Measurements from ENCODE around the gene ZNF431.

The ZNF431 gene

DNA sequence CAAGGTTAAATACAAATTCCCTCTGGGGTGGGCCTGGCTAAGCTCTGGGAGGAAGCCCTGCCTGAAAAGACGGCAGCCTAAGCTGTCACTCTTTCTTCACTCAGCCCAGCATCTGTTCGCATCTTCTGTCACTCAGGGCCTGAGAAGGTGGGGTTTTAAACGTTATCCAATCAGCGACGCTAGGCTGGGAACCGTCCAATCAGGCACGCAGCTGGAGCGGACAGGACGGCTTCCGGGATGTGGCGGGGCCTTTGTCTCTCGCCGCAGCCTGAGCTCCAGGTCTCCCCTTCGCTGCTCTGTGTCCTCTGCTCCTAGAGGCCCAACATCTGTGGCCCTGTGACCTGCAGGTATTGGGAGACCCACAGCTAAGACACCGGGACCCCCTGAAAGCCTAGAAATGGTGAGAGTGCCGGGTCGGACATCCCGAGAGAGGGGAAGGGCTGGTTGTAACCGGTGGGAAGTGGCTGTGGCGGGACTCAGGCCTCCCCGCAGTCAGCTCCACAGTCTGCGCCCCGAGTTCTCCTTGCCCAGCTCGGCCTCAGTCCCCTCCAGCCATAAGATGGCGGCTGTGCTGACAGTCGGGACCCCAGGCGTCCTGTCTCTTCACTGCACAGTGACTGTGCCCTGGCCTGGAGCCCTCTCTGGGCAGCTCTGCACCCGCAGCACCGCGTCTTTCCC is at the start of gene ZNF431:
Gene ZNF431, plus strand, starts transcription at position 254 of the 678 bp plus-strand sequence. Its CDS starts 144 bp downstream, at position 398.
- TF ChIP-seq, protein P1, sequence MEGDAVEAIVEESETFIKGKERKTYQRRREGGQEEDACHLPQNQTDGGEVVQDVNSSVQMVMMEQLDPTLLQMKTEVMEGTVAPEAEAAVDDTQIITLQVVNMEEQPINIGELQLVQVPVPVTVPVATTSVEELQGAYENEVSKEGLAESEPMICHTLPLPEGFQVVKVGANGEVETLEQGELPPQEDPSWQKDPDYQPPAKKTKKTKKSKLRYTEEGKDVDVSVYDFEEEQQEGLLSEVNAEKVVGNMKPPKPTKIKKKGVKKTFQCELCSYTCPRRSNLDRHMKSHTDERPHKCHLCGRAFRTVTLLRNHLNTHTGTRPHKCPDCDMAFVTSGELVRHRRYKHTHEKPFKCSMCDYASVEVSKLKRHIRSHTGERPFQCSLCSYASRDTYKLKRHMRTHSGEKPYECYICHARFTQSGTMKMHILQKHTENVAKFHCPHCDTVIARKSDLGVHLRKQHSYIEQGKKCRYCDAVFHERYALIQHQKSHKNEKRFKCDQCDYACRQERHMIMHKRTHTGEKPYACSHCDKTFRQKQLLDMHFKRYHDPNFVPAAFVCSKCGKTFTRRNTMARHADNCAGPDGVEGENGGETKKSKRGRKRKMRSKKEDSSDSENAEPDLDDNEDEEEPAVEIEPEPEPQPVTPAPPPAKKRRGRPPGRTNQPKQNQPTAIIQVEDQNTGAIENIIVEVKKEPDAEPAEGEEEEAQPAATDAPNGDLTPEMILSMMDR (IDR thresholded peaks at IDR 0.05; ENCODE audit: extremely low read depth, insufficient read depth, missing control alignments) = no peak
- DNase-seq (ENCODE audit: low spot score) = peak; percentile 77
- in situ Hi-C loops (cut with MboI; ENCODE audit: low pct_unique_long_range_greater_than_20kb, low sequenced_read_pairs, unreplicated experiment) = no loop called here

DNA sequence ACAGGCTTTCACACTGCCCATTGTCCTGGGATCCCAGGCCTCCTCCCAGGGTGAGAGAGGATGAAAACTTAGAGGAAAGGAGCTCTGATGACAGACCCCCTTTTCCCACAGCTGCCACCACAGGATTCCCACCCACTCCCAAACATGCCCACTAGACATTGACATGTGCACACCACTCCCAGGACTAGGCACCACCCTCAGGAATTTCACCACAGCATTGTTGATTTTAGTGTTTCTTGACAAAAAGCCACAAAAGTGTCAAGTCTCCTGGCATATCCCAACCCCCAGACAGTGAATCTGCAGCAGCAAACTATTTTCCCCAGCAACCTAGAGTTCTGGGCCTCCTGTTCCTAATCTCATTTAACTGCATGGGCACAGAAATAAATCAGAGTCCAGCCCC is 49.7 kb upstream of the ZNF431 start:
- DNase-seq (ENCODE audit: low spot score) = no peak
- TF ChIP-seq, protein P1 (IDR thresholded peaks at IDR 0.05; ENCODE audit: extremely low read depth, insufficient read depth, missing control alignments) = no peak
- in situ Hi-C loops (cut with MboI; ENCODE audit: low pct_unique_long_range_greater_than_20kb, low sequenced_read_pairs, unreplicated experiment) = no loop called here

DNA sequence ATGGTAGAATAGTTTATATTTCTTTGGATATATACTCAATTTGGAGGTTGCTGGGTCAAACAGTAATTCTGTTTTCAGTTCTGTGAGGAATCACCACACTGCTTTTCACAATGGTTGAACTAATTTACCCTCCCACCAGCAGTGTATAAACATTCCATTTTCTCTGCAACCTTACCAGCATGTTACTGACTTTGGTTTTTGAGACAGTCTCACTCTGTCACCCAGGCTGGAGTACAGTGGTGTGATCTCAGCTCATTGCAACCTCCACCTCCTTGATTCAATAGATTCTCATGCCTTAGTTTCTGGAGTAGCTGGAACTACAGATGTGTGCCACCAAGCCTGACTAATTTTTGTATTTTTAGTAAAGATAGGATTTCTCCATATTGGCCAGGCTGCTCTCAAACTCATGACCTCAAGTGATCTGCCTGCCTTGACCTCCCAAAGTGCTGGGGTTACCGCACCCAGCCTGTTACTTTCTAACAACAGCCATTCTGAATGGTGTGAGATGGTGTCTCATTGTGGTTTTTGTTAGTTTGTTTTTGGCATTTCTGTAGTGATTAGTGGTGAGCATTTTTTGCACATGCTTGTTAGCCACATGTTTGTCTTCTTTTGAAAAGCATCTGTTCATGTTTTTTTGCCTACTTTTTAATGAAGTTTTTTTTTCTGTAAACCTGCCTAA is 47.4 kb upstream of the ZNF431 start:
- TF ChIP-seq, protein P1 (IDR thresholded peaks at IDR 0.05; ENCODE audit: extremely low read depth, insufficient read depth, missing control alignments) = no peak
- in situ Hi-C loops (cut with MboI; ENCODE audit: low pct_unique_long_range_greater_than_20kb, low sequenced_read_pairs, unreplicated experiment) = no loop called here
- no peak for DNase-seq (ENCODE audit: low spot score)

DNA sequence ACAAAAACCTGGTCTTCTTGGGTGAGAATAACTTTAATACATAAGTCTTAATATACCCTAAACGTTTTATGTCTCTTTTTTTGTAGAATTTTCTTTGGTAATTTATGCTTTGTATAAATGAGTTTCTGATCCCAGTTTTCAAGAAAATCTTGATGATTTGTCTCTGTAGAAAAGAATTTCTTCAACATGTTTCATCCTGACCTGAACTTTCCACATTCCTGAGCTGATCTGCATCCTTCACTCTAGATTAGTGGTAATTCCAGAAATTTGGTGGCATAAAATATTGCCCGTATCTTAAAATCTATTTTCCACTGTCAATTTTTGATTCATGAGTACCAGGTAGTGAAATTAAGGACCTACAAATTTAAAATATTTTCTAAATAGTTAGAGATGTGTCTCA is 43.5 kb upstream of the ZNF431 start:
- in situ Hi-C loops (cut with MboI; ENCODE audit: low pct_unique_long_range_greater_than_20kb, low sequenced_read_pairs, unreplicated experiment) = no loop called here
- no peak for DNase-seq (ENCODE audit: low spot score)
- TF ChIP-seq, protein P1 (IDR thresholded peaks at IDR 0.05; ENCODE audit: extremely low read depth, insufficient read depth, missing control alignments) = no peak

DNA sequence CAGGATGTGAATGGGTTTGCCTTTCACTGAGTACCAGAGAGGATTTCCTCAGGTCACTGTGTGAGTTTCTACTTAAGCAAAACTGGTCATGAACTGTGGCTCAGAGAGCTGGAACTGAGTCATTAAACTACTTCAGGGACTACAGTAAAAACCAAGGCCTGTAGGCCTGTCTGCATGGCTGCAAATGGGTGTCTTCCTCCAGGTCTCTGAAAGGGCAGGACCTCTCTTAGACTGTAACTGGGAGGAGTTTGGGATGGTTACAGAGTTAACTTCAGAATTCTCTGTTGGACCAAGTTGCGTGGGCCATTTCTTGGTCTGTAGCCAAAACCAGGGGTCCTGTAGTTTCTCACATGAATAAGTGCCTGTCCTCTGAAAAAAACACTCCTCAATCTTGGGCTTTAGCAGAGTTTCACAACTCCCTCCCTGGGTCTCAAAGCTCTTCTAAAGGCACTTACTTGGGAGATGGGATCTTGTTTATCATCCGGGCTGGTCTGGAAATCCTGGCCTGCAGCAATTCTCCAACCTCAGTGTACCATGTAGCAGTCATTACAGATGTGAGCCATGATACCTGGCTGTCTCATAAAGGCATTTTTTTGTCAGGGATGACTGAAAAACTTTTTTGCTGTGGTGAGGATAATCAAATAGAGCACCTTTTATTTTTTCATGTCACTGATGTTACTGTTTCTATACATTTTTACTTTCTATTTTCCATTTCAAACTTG is 40.2 kb upstream of the ZNF431 start:
- in situ Hi-C loops (cut with MboI; ENCODE audit: low pct_unique_long_range_greater_than_20kb, low sequenced_read_pairs, unreplicated experiment) = no loop called here
- TF ChIP-seq, protein P1 (IDR thresholded peaks at IDR 0.05; ENCODE audit: extremely low read depth, insufficient read depth, missing control alignments) = no peak
- no peak for DNase-seq (ENCODE audit: low spot score)

DNA sequence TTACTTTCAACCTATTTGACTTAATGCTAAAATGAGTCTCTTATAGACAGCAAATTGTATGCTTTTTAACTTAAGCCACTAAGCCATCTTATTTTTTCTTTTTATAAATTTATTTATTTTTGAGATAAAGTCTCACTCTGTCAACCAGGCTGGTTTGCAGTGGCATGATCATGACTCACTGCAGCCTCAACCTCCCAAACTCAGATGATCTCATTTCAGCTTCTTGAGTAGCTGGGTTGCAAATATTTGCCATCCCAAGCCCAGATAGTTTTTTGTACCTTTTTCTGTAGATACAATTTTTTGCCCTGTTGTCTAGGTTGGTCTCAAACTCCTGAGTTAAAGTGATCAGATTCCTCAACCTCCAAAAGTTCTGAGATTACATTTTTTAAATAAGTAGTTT is 32.7 kb upstream of the ZNF431 start:
- in situ Hi-C loops (cut with MboI; ENCODE audit: low pct_unique_long_range_greater_than_20kb, low sequenced_read_pairs, unreplicated experiment) = no loop called here
- DNase-seq (ENCODE audit: low spot score) = no peak
- TF ChIP-seq, protein P1 (IDR thresholded peaks at IDR 0.05; ENCODE audit: extremely low read depth, insufficient read depth, missing control alignments) = no peak
